ENCODE data around the gene B4GALNT3. TPM values are rescaled to one million over a fixed set of nuclear protein-coding genes. Genes with fewer than 3 reads are reported as not detected.

The B4GALNT3 gene
- total RNA-seq, 1 experiment from 2014 or later = 77.9 TPM

GRCh38 chr12:570921-571794, 111.4 kb downstream of the B4GALNT3 start:
- H3K36me3 ChIP-seq (ENCODE audit: control insufficient read depth, insufficient read depth, low read length) = no peaks in the 10 kb centered on the region
- ChIA-PET CTCF (interaction anchor here (0.5 to 5.7 kb wide), 27 partner anchors 14 to 1035 kb away, joined by 3 to 102 read pairs (median 4); partner anchors contain the start of genes RAD52 and WNK1), POLR2A (interaction anchor here (0.6 to 2.7 kb wide), 9 partner anchors 56 to 378 kb away, joined by 3 to 36 read pairs (median 5); partner anchors contain the start of genes RAD52 and WNK1)
- BruUV-seq (replicated peaks) = TSS peak; percentile 63
- peak overlapping the region; percentile 80 for H3K4me3 ChIP-seq (ENCODE audit: low read depth, low read length)
- H3K9me3 ChIP-seq = no peaks in the 10 kb centered on the region
- intact Hi-C loops (cut with micrococcal nuclease; ENCODE audit: unreplicated experiment) = loop anchor here (1.0 to 10.0 kb wide), 5 partner anchors 61 to 524 kb away; partner anchors contain the start of genes ERC1, RAD52 and WNK1
- H3K36me3 Mint-ChIP-seq (ENCODE audit: insufficient read depth, unreplicated experiment) = peaks cover 24% of the 10 kb centered on the region
- H3K4me1 Mint-ChIP-seq (ENCODE audit: low read depth, unreplicated experiment) = peaks cover 35% of the 10 kb centered on the region
- H3K27me3 Mint-ChIP-seq (ENCODE audit: insufficient read depth, unreplicated experiment) = no peaks in the 10 kb centered on the region
- H3K27me3 ChIP-seq (replicated peaks; ENCODE audit: control insufficient read depth, insufficient read depth, low read length) = no peaks in the 10 kb centered on the region
- H3K9me3 Mint-ChIP-seq (ENCODE audit: unreplicated experiment) = no peaks in the 10 kb centered on the region
- peak overlapping the region; percentile 81 for H3K27ac Mint-ChIP-seq (ENCODE audit: unreplicated experiment)
- H3K4me1 ChIP-seq = peaks cover 44% of the 10 kb centered on the region
- H3K4me3 Mint-ChIP-seq (ENCODE audit: unreplicated experiment) = peak overlapping the region; percentile 80
- TF ChIP-seq CTCF (IDR thresholded peaks at IDR 0.05; ENCODE audit: insufficient read depth in 1 of 2, low read depth in 1 of 2, low read length in 1 of 2, severe bottlenecking in 1 of 2, unreplicated experiment in 1 of 2) = no peak
- peak; percentile 86 to 90 for DNase-seq

DNA sequence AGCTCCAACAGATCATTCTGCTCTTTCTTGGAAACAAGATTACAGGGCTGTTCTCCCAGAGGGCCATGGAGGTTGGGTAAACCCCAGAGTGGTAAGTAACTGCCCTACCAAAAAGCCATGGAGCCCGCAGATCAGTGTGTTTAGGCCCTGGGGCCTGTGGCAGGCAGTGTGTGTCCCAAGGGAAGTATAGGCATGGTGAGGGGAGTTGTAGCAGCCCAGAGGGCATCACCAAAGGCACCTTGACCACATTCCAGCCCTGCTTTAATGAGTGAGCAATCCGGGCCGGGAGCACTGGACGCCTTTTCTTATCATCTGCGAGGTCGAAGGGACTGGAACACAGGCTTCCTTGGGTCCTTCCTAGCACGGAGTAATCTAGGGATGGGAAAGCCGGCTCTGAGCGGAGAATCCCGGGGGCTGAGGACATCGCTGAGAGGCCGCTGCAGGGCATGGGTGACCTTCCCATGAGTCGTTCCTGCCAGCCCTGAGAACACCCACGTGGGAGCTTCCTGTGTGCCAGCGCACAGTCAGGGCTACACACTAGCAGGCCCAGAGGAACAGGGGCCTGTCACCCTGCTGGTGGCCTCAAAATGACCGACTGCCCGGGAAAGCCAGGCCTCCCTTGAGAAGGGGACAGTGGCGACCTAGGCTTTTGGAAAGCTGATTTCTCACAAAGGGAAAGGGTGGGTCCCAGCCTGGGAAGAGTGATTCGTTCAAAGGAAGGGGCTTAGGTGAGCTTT, 112.2 kb downstream of the B4GALNT3 start:
- peak overlapping the region; percentile 81 for H3K27ac Mint-ChIP-seq (ENCODE audit: unreplicated experiment)
- peak; percentile 80 to 82 for DNase-seq
- peaks cover 52% of the 10 kb centered on the region for H3K4me1 ChIP-seq
- no peaks in the 10 kb centered on the region for H3K9me3 ChIP-seq
- intact Hi-C loops (cut with micrococcal nuclease; ENCODE audit: unreplicated experiment) = loop anchor here (1.0 to 10.0 kb wide), 5 partner anchors 60 to 523 kb away; partner anchors contain the start of genes ERC1, RAD52 and WNK1
- peaks cover 24% of the 10 kb centered on the region for H3K36me3 Mint-ChIP-seq (ENCODE audit: insufficient read depth, unreplicated experiment)
- no peaks in the 10 kb centered on the region for H3K36me3 ChIP-seq (ENCODE audit: control insufficient read depth, insufficient read depth, low read length)
- H3K27me3 Mint-ChIP-seq (ENCODE audit: insufficient read depth, unreplicated experiment) = no peaks in the 10 kb centered on the region
- peak overlapping the region; percentile 80 for H3K4me3 Mint-ChIP-seq (ENCODE audit: unreplicated experiment)
- CTCF ChIA-PET = interaction anchor here (0.5 to 5.7 kb wide), 13 partner anchors 38 to 1034 kb away, joined by 3 to 102 read pairs (median 6); partner anchors contain the start of genes RAD52 and WNK1
- POLR2A ChIA-PET = interaction anchor here (1.1 to 2.7 kb wide), 6 partner anchors 56 to 377 kb away, joined by 3 to 36 read pairs (median 8); partner anchors contain the start of genes RAD52 and WNK1
- H3K4me1 Mint-ChIP-seq (ENCODE audit: low read depth, unreplicated experiment) = peaks cover 35% of the 10 kb centered on the region
- no TSS peak for BruUV-seq (replicated peaks)
- H3K27me3 ChIP-seq (replicated peaks; ENCODE audit: control insufficient read depth, insufficient read depth, low read length) = no peaks in the 10 kb centered on the region
- no peak for TF ChIP-seq CTCF (IDR thresholded peaks at IDR 0.05; ENCODE audit: insufficient read depth in 1 of 2, low read depth in 1 of 2, low read length in 1 of 2, severe bottlenecking in 1 of 2, unreplicated experiment in 1 of 2)
- no peak overlapping the region for H3K4me3 ChIP-seq (ENCODE audit: low read depth, low read length)
- no peaks in the 10 kb centered on the region for H3K9me3 Mint-ChIP-seq (ENCODE audit: unreplicated experiment)

DNA sequence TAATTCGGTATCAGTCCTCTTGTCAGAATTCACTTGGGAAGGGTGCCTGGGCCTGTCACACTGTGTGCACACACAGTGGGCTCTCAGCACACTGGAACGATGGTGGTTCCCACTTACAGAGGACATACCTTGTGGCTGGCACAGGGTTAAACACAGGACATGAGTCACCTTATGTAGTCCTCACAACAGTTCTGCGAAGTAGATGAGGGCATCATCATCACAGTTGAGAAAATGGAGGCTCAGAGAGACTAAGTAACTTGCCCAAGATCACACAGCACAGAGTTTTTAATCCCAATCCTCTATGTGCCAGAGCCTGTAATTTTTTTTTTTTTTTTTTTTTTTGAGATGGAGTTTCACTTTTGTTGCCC, 112.8 kb downstream of the B4GALNT3 start:
- ChIA-PET POLR2A (interaction anchor here (2.6 to 2.7 kb wide), 2 partner anchors 60 to 179 kb away, joined by 15 to 36 read pairs; partner anchors contain the start of gene WNK1), CTCF (interaction anchor here (2.5 to 5.7 kb wide), 2 partner anchors 179 to 377 kb away, joined by 17 to 102 read pairs; partner anchors contain the start of genes RAD52 and WNK1)
- Histone ChIP-seq H3K27me3 (replicated peaks; ENCODE audit: control insufficient read depth, insufficient read depth, low read length) (no peaks in the 10 kb centered on the region), H3K4me3 (ENCODE audit: low read depth, low read length) (no peak overlapping the region), H3K4me1 (peaks cover 53% of the 10 kb centered on the region), H3K9me3 (no peaks in the 10 kb centered on the region), H3K36me3 (ENCODE audit: control insufficient read depth, insufficient read depth, low read length) (no peaks in the 10 kb centered on the region)
- BruUV-seq (replicated peaks) = no TSS peak
- no peak for TF ChIP-seq CTCF (IDR thresholded peaks at IDR 0.05; ENCODE audit: insufficient read depth in 1 of 2, low read depth in 1 of 2, low read length in 1 of 2, severe bottlenecking in 1 of 2, unreplicated experiment in 1 of 2)
- intact Hi-C loops (cut with micrococcal nuclease; ENCODE audit: unreplicated experiment) = loop anchor here (10.0 kb wide), 1 partner anchor 522 kb away; no protein-coding TSS in a partner anchor
- peaks cover 24% of the 10 kb centered on the region for H3K36me3 Mint-ChIP-seq (ENCODE audit: insufficient read depth, unreplicated experiment)
- H3K27me3 Mint-ChIP-seq (ENCODE audit: insufficient read depth, unreplicated experiment) = no peaks in the 10 kb centered on the region
- no peaks in the 10 kb centered on the region for H3K9me3 Mint-ChIP-seq (ENCODE audit: unreplicated experiment)
- peaks cover 35% of the 10 kb centered on the region for H3K4me1 Mint-ChIP-seq (ENCODE audit: low read depth, unreplicated experiment)
- no peak for DNase-seq
- H3K27ac Mint-ChIP-seq (ENCODE audit: unreplicated experiment) = peak overlapping the region; percentile 81
- peak overlapping the region; percentile 80 for H3K4me3 Mint-ChIP-seq (ENCODE audit: unreplicated experiment)
